ENCODE results near the gene ANXA3. TPM values are rescaled to one million over a fixed set of nuclear protein-coding genes. Genes with fewer than 3 reads are reported as not detected.
A peak's percentile ranks its signal among the peaks of the same experiment; 100 is the strongest.

The ANXA3 gene
- polyA plus RNA-seq, 5 donors = 64.9 to 162 (median 117) TPM

DNA sequence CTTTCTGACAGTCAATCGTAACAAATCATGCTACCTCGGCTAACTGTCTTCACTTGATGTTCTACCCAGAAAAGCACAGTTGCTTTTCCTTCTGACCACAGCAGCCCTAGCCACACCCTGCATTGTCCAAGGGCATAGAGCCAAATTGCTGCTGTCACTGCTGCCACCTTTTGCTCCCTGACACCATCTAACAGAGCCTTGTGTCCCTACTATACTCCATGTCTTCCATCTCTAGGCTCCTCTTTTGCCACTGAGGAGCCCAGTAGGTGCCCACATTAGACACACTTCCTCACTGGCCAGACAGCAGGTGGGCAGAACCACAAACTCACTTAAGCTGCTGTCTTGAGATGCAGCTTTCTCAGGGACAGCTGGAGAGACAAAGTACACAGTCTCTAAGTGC is 91.4 kb downstream of the ANXA3 start:
- no peak for DNase-seq

DNA sequence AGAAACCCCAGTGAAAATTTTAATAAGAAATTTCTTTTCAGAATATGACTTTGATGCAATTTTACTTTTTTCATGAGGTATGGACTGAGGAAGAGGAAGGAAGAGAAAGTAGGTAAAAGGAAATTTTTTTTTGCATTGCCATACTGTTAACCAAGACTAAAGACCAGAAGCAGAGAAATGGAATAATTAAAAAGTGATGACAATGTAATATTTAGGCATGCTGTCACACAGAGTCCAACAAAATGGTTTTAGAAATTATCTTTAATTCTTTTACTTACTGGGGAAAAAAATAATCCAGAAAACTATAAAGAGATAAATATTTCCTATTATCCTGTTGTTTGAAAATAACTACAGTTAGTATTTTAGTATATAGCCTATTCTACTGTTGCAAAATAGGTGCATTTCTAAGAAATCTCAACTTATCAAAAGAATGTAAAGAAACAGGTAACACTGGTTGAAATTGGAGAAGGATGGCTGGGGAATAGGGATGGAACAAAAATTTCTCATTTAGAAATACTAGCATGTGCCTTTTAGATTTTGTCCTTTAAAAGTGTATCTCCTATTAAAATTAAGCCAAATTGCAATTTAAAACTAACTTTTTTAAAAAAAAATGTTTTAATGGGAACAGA is 92.6 kb downstream of the ANXA3 start:
- DNase-seq = no peak

- peak in 1 of 2 donors; percentile 55 for DNase-seq
These were observed 93.3 kb downstream of the ANXA3 start for GRCh38 chr4:78644744-78645330.

GRCh38 chr4:78645853-78646757 is 94.5 kb downstream of the ANXA3 start:
- peak; percentile 75 to 87 for DNase-seq

- no peak for DNase-seq
These were observed 95.7 kb downstream of the ANXA3 start for GRCh38 chr4:78647272-78647671.

- DNase-seq = no peak
These were observed 97.2 kb downstream of the ANXA3 start for GRCh38 chr4:78648640-78649363.

DNA sequence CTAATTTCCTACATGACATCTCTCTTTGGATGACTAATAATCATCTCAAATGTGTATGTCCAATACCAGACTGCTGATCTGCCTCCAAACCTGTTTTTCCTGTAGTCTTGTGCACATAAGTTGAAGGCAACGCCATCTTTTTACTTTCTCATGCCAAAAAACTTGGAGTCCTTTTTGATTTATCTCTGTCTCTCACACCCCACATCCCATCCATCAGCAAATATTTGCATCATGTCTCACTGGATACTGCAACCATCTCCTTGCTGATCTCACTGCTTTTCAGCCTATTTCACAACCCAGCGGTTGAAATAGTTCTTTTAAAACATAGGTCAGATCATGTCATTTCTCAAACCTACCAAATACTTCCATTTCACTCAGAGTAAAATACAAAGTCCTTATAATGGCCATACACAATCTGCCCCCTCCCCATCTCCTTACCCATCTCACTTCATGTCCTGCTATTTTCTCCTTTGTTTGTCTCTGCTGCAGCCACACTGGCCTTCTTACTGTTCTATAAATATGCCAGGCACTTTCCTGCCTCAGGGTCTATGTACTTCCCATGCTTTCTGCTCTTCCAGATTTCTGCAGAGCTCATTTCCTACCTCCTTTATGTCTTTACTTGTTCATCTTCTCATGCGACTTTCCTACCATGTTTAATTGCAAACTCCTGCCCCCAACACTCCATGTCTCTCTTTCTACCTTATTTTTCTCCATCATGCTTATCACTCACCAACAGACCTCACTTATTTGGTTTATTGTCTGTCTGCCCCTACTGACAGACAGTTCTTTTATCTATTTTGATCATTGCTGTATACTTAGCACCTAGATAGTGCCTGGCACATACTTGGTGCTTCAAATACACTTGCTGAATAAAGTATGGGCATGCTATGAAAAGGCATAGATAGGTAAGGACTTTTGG is 98.8 kb downstream of the ANXA3 start:
- DNase-seq = no peak

DNA sequence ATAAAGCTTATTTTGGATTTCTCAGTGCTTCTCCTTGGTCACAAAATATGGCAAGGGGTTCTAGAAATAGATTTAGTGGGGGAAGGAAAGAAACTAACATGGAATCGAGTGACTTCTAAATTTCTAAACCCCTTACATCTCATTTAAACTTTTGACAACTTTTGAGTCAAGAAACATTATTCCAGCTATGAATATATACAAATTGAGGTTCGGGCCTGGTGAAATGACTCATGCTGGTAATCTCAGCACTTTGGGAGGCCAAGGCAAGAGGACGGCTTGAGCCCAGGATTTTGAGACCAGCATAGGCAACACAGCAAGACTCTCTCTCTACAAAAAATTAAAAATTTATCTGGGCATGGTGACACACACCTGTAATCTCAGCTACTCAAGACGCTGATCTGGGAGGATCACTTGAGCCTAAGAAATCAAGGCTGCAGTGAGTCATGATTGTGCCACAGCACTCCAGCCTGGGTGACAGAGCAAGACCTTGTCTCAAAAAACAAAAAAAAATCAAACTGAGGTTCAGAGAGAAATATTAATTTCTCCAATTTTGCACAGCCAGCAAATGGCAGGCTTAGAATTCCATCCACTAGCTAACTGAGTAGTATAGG is 99.8 kb downstream of the ANXA3 start:
- DNase-seq = no peak

- peak in 1 of 2 donors; percentile 48 for DNase-seq
These were observed 100.8 kb downstream of the ANXA3 start for GRCh38 chr4:78652282-78652876.

GRCh38 chr4:78653655-78654054 is 102.1 kb downstream of the ANXA3 start:
- no peak for DNase-seq

DNA sequence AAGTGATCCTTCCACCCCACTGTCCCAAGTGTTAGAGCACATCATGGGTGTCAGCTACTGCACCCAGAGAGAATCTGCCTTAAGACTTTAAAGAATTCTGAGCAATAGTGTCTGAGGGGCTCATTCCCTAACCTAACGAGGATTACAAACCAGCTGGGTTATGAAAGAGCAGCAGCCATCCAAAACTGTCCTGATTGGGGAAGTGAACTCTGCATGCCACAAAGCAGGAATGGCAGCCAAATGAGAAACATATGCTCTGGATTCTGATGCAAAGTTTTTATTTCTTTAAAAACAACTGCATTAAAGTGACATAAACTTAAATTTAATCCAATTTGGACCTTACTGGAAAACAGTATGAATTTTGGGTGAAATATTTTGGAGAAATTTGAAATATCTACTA is 103.2 kb downstream of the ANXA3 start:
- peak; percentile 54 to 67 for DNase-seq

DNA sequence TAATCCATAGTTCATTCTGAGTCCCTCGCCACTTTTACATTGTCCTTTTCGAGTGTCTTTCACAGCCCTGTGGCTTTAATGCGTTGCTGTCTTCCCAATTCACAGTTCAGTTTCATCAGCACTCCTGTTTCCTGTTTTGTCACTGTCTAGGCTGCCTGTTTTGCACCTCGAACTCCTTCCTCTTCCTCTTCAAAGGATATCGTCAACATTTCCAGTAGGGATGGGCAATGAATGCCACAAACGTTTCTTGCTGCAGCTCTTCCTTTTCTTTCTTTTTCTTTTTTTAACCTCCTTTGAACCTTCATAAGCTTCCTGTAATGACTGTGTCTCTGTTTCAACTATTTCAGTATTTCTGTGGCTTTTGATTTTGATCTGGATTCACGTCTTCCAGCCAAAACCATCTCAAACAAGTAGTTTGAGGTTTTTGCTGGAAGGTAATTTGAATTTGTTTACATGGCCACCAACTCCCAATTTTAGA is 105.4 kb downstream of the ANXA3 start:
- DNase-seq = no peak

DNA sequence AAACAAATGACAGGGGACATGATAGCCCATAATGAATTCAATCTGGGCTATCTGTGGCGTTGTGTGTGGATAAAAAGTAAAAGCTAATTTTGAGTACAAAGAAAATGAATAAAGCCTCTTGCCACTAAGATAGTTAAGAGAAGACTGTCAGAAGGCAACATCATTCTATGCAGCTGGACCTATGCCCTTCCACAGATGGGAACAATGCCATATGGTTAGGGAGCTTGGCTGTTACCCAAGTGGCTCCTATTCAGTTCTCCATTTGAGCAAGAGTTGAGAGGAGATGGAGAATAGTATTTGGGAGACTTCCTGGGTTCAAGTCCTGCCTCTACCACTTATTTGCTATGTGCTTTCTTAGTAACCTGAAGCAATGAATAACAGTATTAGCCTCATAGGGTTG is 107.7 kb downstream of the ANXA3 start:
- no peak for DNase-seq

GRCh38 chr4:78659665-78660064 is 108.1 kb downstream of the ANXA3 start:
- DNase-seq = no peak

Other genes starting within 250 kb of the ANXA3 start
- 10 to 100 TPM; 15.7 to 35.5 (median 28.8) TPM for gene BMP2K, start 224.6 kb downstream of the ANXA3 start, polyA plus RNA-seq (ENCODE audit: insufficient read depth in 1 of 5, insufficient read length in 5 of 5, low replicate concordance in 1 of 5)

Data from right lung (tissue), 5 donors.